CD14-positive monocyte (primary cell): ENCODE measurements around the gene MACROH2A1. TPM values are rescaled to one million over a fixed set of nuclear protein-coding genes. Genes with fewer than 3 reads are reported as not detected.

Source experiments
- DNase-seq, 3 donors: peaks; one replicate each; pipeline ENCODE4 v3.0.0-alpha.2; 2011 to 2022
- H2AFZ ChIP-seq: 2 replicates; pipeline ENCODE4 v1.6.0; 2012; ENCODE audit warnings: mild to moderate bottlenecking, low read depth, low read length, inconsistent platforms; ENCODE audit not compliant: insufficient read depth, poor library complexity, severe bottlenecking
- H3K27ac ChIP-seq, 2 donors: 1 replicate in 1 of 2; 2 replicates in 1 of 2; pipeline ENCODE4 v1.5.1; 2012 to 2013; ENCODE audit warnings: low read length in 2 of 2, control low read depth in 1 of 2, inconsistent platforms in 1 of 2, low read depth in 1 of 2, mild to moderate bottlenecking in 1 of 2
- H3K27me3 ChIP-seq, 2 donors: one replicate each; pipeline versions ENCODE4 v1.6.0 to v1.6.1; 2011 to 2013; ENCODE audit warnings: low read length in 2 of 2; ENCODE audit not compliant: control insufficient read depth in 2 of 2, insufficient read depth in 2 of 2
- H3K36me3 ChIP-seq, 2 donors: replicated peaks in 1 of 2; 1 replicate in 1 of 2; 2 replicates in 1 of 2; pipeline versions ENCODE4 v1.5.1 to v1.6.1; 2012 to 2013; ENCODE audit warnings: low read length in 2 of 2, control low read depth in 1 of 2, inconsistent platforms in 1 of 2, mild to moderate bottlenecking in 1 of 2; ENCODE audit not compliant: insufficient read depth in 2 of 2, control insufficient read depth in 1 of 2
- H3K4me1 ChIP-seq, 2 donors: 1 replicate in 1 of 2; 2 replicates in 1 of 2; pipeline versions ENCODE4 v1.5.1 to v1.6.1; 2012 to 2013; ENCODE audit warnings: low read length in 2 of 2, control low read depth in 1 of 2, inconsistent platforms in 1 of 2, mild to moderate bottlenecking in 1 of 2, moderate library complexity in 1 of 2; ENCODE audit not compliant: insufficient read depth in 2 of 2, control insufficient read depth in 1 of 2
- H3K4me2 ChIP-seq: replicated peaks from 2 replicates; pipeline ENCODE3; 2012; ENCODE audit warnings: low read length, moderate library complexity, mild to moderate bottlenecking; ENCODE audit not compliant: poor library complexity, severe bottlenecking; ENCODE audit errors: extremely low read depth
- H3K4me3 ChIP-seq, 3 experiments: fragments of 200-600 bp in 1 of 3; sonication (generic) in 1 of 3; replicated peaks in 1 of 3; 1 replicate in 2 of 3; 2 replicates in 1 of 3; pipeline ENCODE4 v1.5.1; 2011 to 2013; ENCODE audit warnings: low read length in 3 of 3, mild to moderate bottlenecking in 3 of 3, control low read depth in 2 of 3, low read depth in 2 of 3, inconsistent platforms in 1 of 3, moderate library complexity in 1 of 3
- H3K79me2 ChIP-seq: 2 replicates; pipeline ENCODE4 v1.6.0; 2012; ENCODE audit warnings: mild to moderate bottlenecking, control low read depth, inconsistent platforms, low read length, moderate library complexity; ENCODE audit not compliant: insufficient read depth
- H3K9ac ChIP-seq: 2 replicates; pipeline ENCODE4 v1.6.0; 2017; ENCODE audit warnings: low read length, mild to moderate bottlenecking; ENCODE audit not compliant: insufficient read depth, poor library complexity, severe bottlenecking
- H3K9me3 ChIP-seq, 2 donors: replicated peaks in 1 of 2; 1 replicate in 1 of 2; 2 replicates in 1 of 2; pipeline versions ENCODE4 v1.5.1 to v1.6.1; 2012 to 2013; ENCODE audit warnings: low read length in 2 of 2, control low read depth in 1 of 2; ENCODE audit not compliant: control insufficient read depth in 1 of 2, insufficient read depth in 1 of 2
- H4K20me1 ChIP-seq: 2 replicates; pipeline ENCODE4 v1.6.0; 2012; ENCODE audit warnings: mild to moderate bottlenecking, low read length, control low read depth, moderate library complexity; ENCODE audit not compliant: insufficient read depth
- H3K27ac Mint-ChIP-seq, 7 donors: one replicate each; pipeline ENCODE4 v1.8.0; 2020; ENCODE audit warnings: mild to moderate bottlenecking in 7 of 7, mixed read lengths in 7 of 7, moderate library complexity in 6 of 7, inconsistent platforms in 2 of 7
- H3K27me3 Mint-ChIP-seq, 3 donors: one replicate each; pipeline ENCODE4 v1.8.0; 2021 to 2022; ENCODE audit warnings: low read depth in 3 of 3, mild to moderate bottlenecking in 3 of 3, mixed read lengths in 3 of 3, moderate library complexity in 3 of 3, inconsistent platforms in 1 of 3
- H3K36me3 Mint-ChIP-seq, 2 donors: one replicate each; pipeline ENCODE4 v1.8.0; 2020; ENCODE audit warnings: mixed read lengths in 2 of 2, inconsistent platforms in 1 of 2, mild to moderate bottlenecking in 1 of 2
- H3K4me1 Mint-ChIP-seq: one replicate; pipeline ENCODE4 v1.8.0; 2020; ENCODE audit warnings: mild to moderate bottlenecking, mixed read lengths
- H3K4me3 Mint-ChIP-seq, 2 donors: one replicate each; pipeline ENCODE4 v1.8.0; 2020; ENCODE audit warnings: mild to moderate bottlenecking in 2 of 2, mixed read lengths in 2 of 2, moderate library complexity in 1 of 2
- H3K9me3 Mint-ChIP-seq, 7 donors: one replicate each; pipeline ENCODE4 v1.8.0; 2020 to 2022; ENCODE audit warnings: mixed read lengths in 7 of 7, mild to moderate bottlenecking in 6 of 7, moderate library complexity in 6 of 7, inconsistent platforms in 2 of 7
- CTCF ChIP-seq: fragments of 200-600 bp; IDR thresholded peaks from one replicate; pipeline ENCODE4 v1.8.0; 2022; ENCODE audit warnings: antibody characterized with exemption, mild to moderate bottlenecking
- WGBS: methylation state at CpG from one replicate; pipeline ENCODE4 v1.1.5; 2013; ENCODE audit warnings: missing lambda C conversion rate; ENCODE audit not compliant: insufficient coverage; 5-methylcytosine and 5-hydroxymethylcytosine counted together
- intact Hi-C, 2 donors: fragments of 100-400 bp; cut with micrococcal nuclease; formaldehyde crosslinking; loops; one replicate each; pipeline versions ENCODE4 v1.15.0 to v1.15.1; 2023
- polyA plus RNA-seq, 3 donors: library from polyadenylated mRNA; depleted of rRNA in 1 of 3; unstranded in 2 of 3; stranded (reverse) in 1 of 3; fragments of 300-500 nt in 2 of 3; fragments of >200 nt in 1 of 3; fragmentation: Illumina TruSeq in 2 of 3; gene quantifications; 1 replicate in 2 of 3; 2 replicates in 1 of 3; pipeline ENCODE4 v1.2.3, GENCODE V29; 2012 to 2021

The MACROH2A1 gene
- polyA plus RNA-seq, 3 donors, result 352 to 443 (median 440) TPM

- intact Hi-C loops, result no loop called here
- no peaks in the 10 kb centered on the region for H3K36me3 ChIP-seq
Measured at GRCh38 chr5:135304352-135305221, 94.4 kb downstream of the MACROH2A1 start.

More at GRCh38 chr5:135304352-135305221, 94.4 kb downstream of the MACROH2A1 start:
- H3K4me2 ChIP-seq, result no peak overlapping the region
- H3K9me3 ChIP-seq, result no peaks in the 10 kb centered on the region
- H3K4me3 ChIP-seq, result no peak overlapping the region
- Mint-ChIP-seq H3K27ac (peak overlapping the region in 3 of 7 donors; percentile 0 to 71 (median 51)), H3K36me3 (no peaks in the 10 kb centered on the region), H3K4me1 (no peaks in the 10 kb centered on the region), H3K27me3 (peaks cover 2 to 8% (median 3%) of the 10 kb centered on the region in 3 donors), H3K4me3 (no peak overlapping the region), H3K9me3 (no peaks in the 10 kb centered on the region)
- 95% methylated on average over 11 of the region's 12 CpGs for WGBS
- TF ChIP-seq CTCF, result no peak
- no peak overlapping the region for H3K27ac ChIP-seq
- no peaks in the 10 kb centered on the region for H4K20me1 ChIP-seq
- H2AFZ ChIP-seq, result no peak overlapping the region
- no peak for DNase-seq
- H3K9ac ChIP-seq, result no peak overlapping the region
- H3K4me1 ChIP-seq, result no peaks in the 10 kb centered on the region
- no peaks in the 10 kb centered on the region for H3K27me3 ChIP-seq
- no peaks in the 10 kb centered on the region for H3K79me2 ChIP-seq
